GM12878 (cell line): ENCODE measurements around the gene RAB28. TPM values are rescaled to one million over a fixed set of nuclear protein-coding genes. Genes with fewer than 3 reads are reported as not detected.

ENCODE experiments used
- ATAC-seq: fragments of 200-7000 bp; cut with Tn5 transposase; 3 replicates; pipeline ENCODE4 v1.9.1; 2020; ENCODE audit warnings: mild to moderate bottlenecking, moderate library complexity
- BruUV-seq: library from RNA; stranded (reverse); fragments of 400-500 nt; replicated peaks from 2 replicates; lab custom pipeline; 2021; lab: Mats Ljungman, UMichigan
- CTCF ChIA-PET: fragments of 300-600 bp; sonication (Branson Sonifier 250); formaldehyde crosslinking; extraction: SDS; loops from one replicate; lab custom pipeline; 2021; ENCODE audit warnings: inconsistent platforms; lab: Yijun Ruan, JAX
- POLR2A ChIA-PET: fragments of 350-600 bp; formaldehyde crosslinking; extraction: SDS; loops from one replicate; lab custom pipeline; 2021; ENCODE audit warnings: inconsistent platforms; lab: Charles Lee
- RAD21 ChIA-PET: fragments of 300-600 bp; sonication (Branson Sonifier 250); formaldehyde crosslinking; loops from one replicate; lab custom pipeline; 2023; ENCODE audit warnings: antibody characterized with exemption; ENCODE audit not compliant: unreplicated experiment; lab: Charles Lee
- SMC1A ChIA-PET: fragments of 300-600 bp; sonication (Branson Sonifier 250); formaldehyde crosslinking; loops from one replicate; lab custom pipeline; 2023; ENCODE audit not compliant: unreplicated experiment, uncharacterized antibody; lab: Charles Lee
- DNase-seq: peaks from one replicate; pipeline ENCODE4 v3.0.0-alpha.2; 2011; ENCODE audit warnings: low read depth, low spot score
- FAIRE-seq: peaks from 3 replicates; lab custom pipeline; 2011; peaks lifted over from hg19 to GRCh38; lab: Jason Lieb, UNC
- H2AFZ ChIP-seq: 2 replicates; pipeline ENCODE4 v1.6.0; 2011; ENCODE audit warnings: low read depth, low read length, control low read depth; ENCODE audit not compliant: control insufficient read depth
- H3K27ac ChIP-seq: 2 replicates; pipeline ENCODE4 v1.5.1; 2011; ENCODE audit warnings: control low read depth; ENCODE audit not compliant: control insufficient read depth, insufficient read depth
- H3K27me3 ChIP-seq, 2 experiments: replicated peaks in 1 of 2; 2 replicates each; pipeline versions ENCODE4 v1.6.0 to v1.6.1; 2011; ENCODE audit warnings: low read length in 1 of 2; ENCODE audit not compliant: control insufficient read depth in 2 of 2, insufficient read depth in 2 of 2
- H3K36me3 ChIP-seq, 2 experiments: 2 replicates each; pipeline ENCODE4 v1.5.1; 2011; ENCODE audit warnings: low read length in 1 of 2; ENCODE audit not compliant: control insufficient read depth in 2 of 2, insufficient read depth in 2 of 2
- H3K4me1 ChIP-seq: 2 replicates; pipeline ENCODE4 v1.6.1; 2011; ENCODE audit warnings: mild to moderate bottlenecking, low read length, moderate library complexity, mixed read lengths; ENCODE audit not compliant: control insufficient read depth, insufficient read depth
- H3K4me2 ChIP-seq: 2 replicates; pipeline ENCODE4 v1.6.0; 2011; ENCODE audit warnings: control low read depth; ENCODE audit not compliant: control insufficient read depth, insufficient read depth
- H3K4me3 ChIP-seq: fragments of 200-600 bp; sonication (generic); 2 replicates; pipeline ENCODE4 v1.5.1; 2016
- H3K79me2 ChIP-seq: 2 replicates; pipeline ENCODE4 v1.6.0; 2011; ENCODE audit warnings: low read length; ENCODE audit not compliant: control insufficient read depth, insufficient read depth
- H3K9ac ChIP-seq: 2 replicates; pipeline ENCODE4 v1.8.0; 2011; ENCODE audit warnings: low read length, control low read depth, mixed read lengths; ENCODE audit not compliant: control insufficient read depth, insufficient read depth
- H3K9me3 ChIP-seq: replicated peaks from 3 replicates; pipeline ENCODE4 v1.5.1; 2011; ENCODE audit warnings: mild to moderate bottlenecking, low read length; ENCODE audit not compliant: control insufficient read depth, insufficient read depth
- H4K20me1 ChIP-seq: 2 replicates; pipeline ENCODE4 v1.6.0; 2011; ENCODE audit not compliant: control insufficient read depth, insufficient read depth
- ASH2L ChIP-seq: fragments of 300-600, 200-600 bp; sonication (generic); IDR thresholded peaks from 2 replicates; pipeline ENCODE4 v1.6.1; 2017; ENCODE audit warnings: low read depth, mild to moderate bottlenecking, borderline replicate concordance
- ATF7 ChIP-seq: fragments of 450-650 bp; IDR thresholded peaks from 2 replicates; pipeline ENCODE4 v1.6.1; 2016; ENCODE audit warnings: low read depth, mild to moderate bottlenecking
- CEBPB ChIP-seq, 2 experiments: fragments of 150-350 bp in 1 of 2; IDR thresholded peaks; 2 replicates each; pipeline ENCODE4 v1.6.1; 2012 to 2014; ENCODE audit warnings: low read depth in 2 of 2, low read length in 2 of 2, borderline replicate concordance in 1 of 2, inconsistent platforms in 1 of 2
- HCFC1 ChIP-seq: fragments of 150-350 bp; IDR thresholded peaks from 2 replicates; pipeline ENCODE4 v1.6.1; 2014; ENCODE audit warnings: low read length
- MEF2B ChIP-seq: fragments of 450-650 bp; IDR thresholded peaks from 2 replicates; pipeline ENCODE4 v1.6.1; 2018; ENCODE audit warnings: mild to moderate bottlenecking, moderate library complexity; ENCODE audit not compliant: partially characterized antibody, poor library complexity, severe bottlenecking
- MTA3 ChIP-seq: IDR thresholded peaks from 2 replicates; pipeline ENCODE4 v1.6.1; 2012; ENCODE audit warnings: low read length, inconsistent platforms, borderline replicate concordance
- NR2C1 ChIP-seq: fragments of 450-650 bp; IDR thresholded peaks from 2 replicates; pipeline ENCODE4 v1.6.1; 2017; ENCODE audit warnings: antibody characterized with exemption, mild to moderate bottlenecking, moderate library complexity
- PAX8 ChIP-seq: fragments of 450-650 bp; IDR thresholded peaks from 2 replicates; pipeline ENCODE4 v1.6.1; 2017; ENCODE audit warnings: mild to moderate bottlenecking, moderate library complexity
- PBX3 ChIP-seq: IDR thresholded peaks from 2 replicates; pipeline ENCODE4 v1.6.1; 2011; ENCODE audit warnings: mild to moderate bottlenecking, low read depth, low read length, moderate library complexity; ENCODE audit not compliant: insufficient replicate concordance
- PML ChIP-seq: IDR thresholded peaks from 2 replicates; pipeline ENCODE4 v1.6.1; 2012; ENCODE audit warnings: low read length, inconsistent platforms
- POLR2A ChIP-seq: IDR thresholded peaks from 2 replicates; pipeline ENCODE4 v1.6.1; 2011; ENCODE audit warnings: low read depth, mild to moderate bottlenecking, low read length
- RELB ChIP-seq: fragments of 450-650 bp; IDR thresholded peaks from 2 replicates; pipeline ENCODE4 v1.6.1; 2017; ENCODE audit warnings: low read depth, mild to moderate bottlenecking, moderate library complexity
- RUNX3 ChIP-seq: IDR thresholded peaks from 2 replicates; pipeline ENCODE4 v1.6.1; 2012; ENCODE audit warnings: low read length, inconsistent platforms
- SMARCA5 ChIP-seq: fragments of 450-650 bp; IDR thresholded peaks from 2 replicates; pipeline ENCODE4 v1.6.1; 2017; ENCODE audit warnings: mild to moderate bottlenecking
- SREBF1 ChIP-seq: IDR thresholded peaks from 2 replicates; pipeline ENCODE4 v1.6.1; 2012; ENCODE audit warnings: mild to moderate bottlenecking, low read length
- USF2 ChIP-seq: IDR thresholded peaks from 2 replicates; pipeline ENCODE4 v1.6.1; 2011; ENCODE audit warnings: low read depth, low read length, improper control_type of control experiment, borderline replicate concordance
- WRNIP1 ChIP-seq: IDR thresholded peaks from 2 replicates; pipeline ENCODE4 v1.6.1; 2011; ENCODE audit warnings: low read depth, low read length, improper control_type of control experiment, borderline replicate concordance
- ZNF207 ChIP-seq: fragments of 450-650 bp; IDR thresholded peaks from 2 replicates; pipeline ENCODE4 v1.6.1; 2014; ENCODE audit warnings: antibody characterized with exemption, mild to moderate bottlenecking, borderline replicate concordance
- ZNF217 ChIP-seq: fragments of 450-650 bp; IDR thresholded peaks from 2 replicates; pipeline ENCODE4 v1.6.1; 2017; ENCODE audit warnings: antibody characterized with exemption, mild to moderate bottlenecking
- ZNF24 ChIP-seq: fragments of 450-650 bp; IDR thresholded peaks from 2 replicates; pipeline ENCODE4 v1.6.1; 2017; ENCODE audit warnings: antibody characterized with exemption, mild to moderate bottlenecking
- ZNF274 ChIP-seq: IDR thresholded peaks from one replicate; pipeline ENCODE4 v1.8.0; 2011; ENCODE audit not compliant: insufficient read length, insufficient read depth
- in situ Hi-C: fragments of 300-500 bp; cut with MboI; formaldehyde crosslinking; loops from 9 replicates; pipeline ENCODE4 v1.14.3; 2018; ENCODE audit warnings: mixed read lengths
- intact Hi-C: fragments of 100-400 bp; cut with micrococcal nuclease; formaldehyde crosslinking; loops from one replicate; pipeline ENCODE4 v1.14.2; 2022; ENCODE audit not compliant: unreplicated experiment
- polyA plus RNA-seq, 11 experiments: library from polyadenylated mRNA; depleted of rRNA in 4 of 11; unstranded in 6 of 11; stranded (reverse) in 5 of 11; fragments of >200 nt; fragmentation: Nextera tagmentation in 4 of 11; fragmentation: Illumina TruSeq in 1 of 11; extraction: Ambion mirVana in 4 of 11; extraction: Trizol in 1 of 11; gene quantifications; 1 replicate in 1 of 11; 2 replicates in 10 of 11; pipeline versions ENCODE4 v1.2.1 to v1.2.3, GENCODE V29; 2011 to 2016; ENCODE audit warnings: inconsistent platforms in 2 of 11, missing spikeins in 2 of 11, low read depth in 1 of 11
- total RNA-seq, 4 experiments: library from RNA; depleted of rRNA in 3 of 4; stranded (reverse); fragments of >200 nt in 3 of 4; fragmentation: Illumina TruSeq in 1 of 4; extraction: Trizol in 1 of 4; gene quantifications; 2 replicates each; pipeline versions ENCODE4 v1.2.1 to v1.2.3, GENCODE V29; 2013 to 2021

Gene RAB28
- total and polyA plus RNA-seq, 10 of the 15 experiments (the other 5 are each of a cell fraction or from before 2014, with no cell fraction given), result 5.8 to 29.3 (median 16.9) TPM

GRCh38 chr4:13386405-13387107 is 97.6 kb downstream of the RAB28 start:
- no peak overlapping the region for H3K27ac ChIP-seq
- FAIRE-seq, result no peak
- intact Hi-C loops, result no loop called here
- CTCF ChIA-PET, result no interaction called here
- no TSS peak for BruUV-seq
- peak; percentile 97 for ATAC-seq
- DNase-seq, result peak; percentile 19
- H3K4me1 ChIP-seq, result no peaks in the 10 kb centered on the region
- no peak overlapping the region for H2AFZ ChIP-seq
- no peak overlapping the region for H3K4me3 ChIP-seq
- H3K9me3 ChIP-seq, result peaks cover 3% of the 10 kb centered on the region; the same call in 2 of the 3 replicates
- no peaks in the 10 kb centered on the region; the same call in 1 of the 2 replicates for H3K79me2 ChIP-seq
- POLR2A ChIA-PET, result no interaction called here
- H3K27me3 ChIP-seq, result no peaks in the 10 kb centered on the region
- no peak overlapping the region for H3K9ac ChIP-seq
- no peak overlapping the region for H3K4me2 ChIP-seq
- RAD21 ChIA-PET, result no interaction called here
- SMC1A ChIA-PET, result interaction anchor here (1.1 kb wide), 1 partner anchor 20 kb away, joined by 3 read pairs; no protein-coding TSS in a partner anchor
- in situ Hi-C loops, result no loop called here
- H3K36me3 ChIP-seq, result peaks cover 0 to 2% of the 10 kb centered on the region in 2 experiments; a peak in 2 of 4 replicates
- no peaks in the 10 kb centered on the region for H4K20me1 ChIP-seq
- TF ChIP-seq HCFC1 (no peak), POLR2A (no peak), PML (no peak), SMARCA5 (peak; percentile 77; the same call in 1 of the 2 replicates), MEF2B (no peak), PAX8 (no peak), ASH2L (no peak), WRNIP1 (no peak), ZNF24 (no peak), NR2C1 (no peak), MTA3 (no peak), ATF7 (peak; percentile 45; the same call in 1 of the 2 replicates), RELB (peak; percentile 34; the same call in 1 of the 2 replicates), CEBPB (IDR thresholded peaks at IDR 0.05; ENCODE audit: borderline replicate concordance in 1 of 2, low read depth in 2 of 2, low read length in 2 of 2) (no peak), SREBF1 (no peak), RUNX3 (peak; percentile 75), ZNF274 (no peak), USF2 (no peak), ZNF207 (no peak), ZNF217 (peak; percentile 57; the same call in 1 of the 2 replicates), PBX3 (no peak)
